Neuron (in vitro differentiated cells): ENCODE data around the gene BZW1.

Source experiments
- H2AFZ ChIP-seq: one replicate; pipeline ENCODE4 v1.6.1; 2013; ENCODE audit warnings: low read depth, mild to moderate bottlenecking, inconsistent platforms, low read length, moderate library complexity
- H3K27me3 ChIP-seq: one replicate; pipeline ENCODE4 v1.6.1; 2013; ENCODE audit warnings: low read length; ENCODE audit not compliant: insufficient read depth
- H3K36me3 ChIP-seq: one replicate; pipeline ENCODE4 v1.6.1; 2013; ENCODE audit warnings: low read length; ENCODE audit not compliant: insufficient read depth
- H3K4me1 ChIP-seq: one replicate; pipeline ENCODE4 v1.6.1; 2013; ENCODE audit warnings: low read length; ENCODE audit not compliant: insufficient read depth
- H3K4me3 ChIP-seq: 2 replicates; pipeline ENCODE4 v1.5.1; 2013; ENCODE audit warnings: mild to moderate bottlenecking, low read length, moderate library complexity
- H3K9me3 ChIP-seq: one replicate; pipeline ENCODE4 v1.6.1; 2013; ENCODE audit warnings: low read length

BZW1 gene

DNA sequence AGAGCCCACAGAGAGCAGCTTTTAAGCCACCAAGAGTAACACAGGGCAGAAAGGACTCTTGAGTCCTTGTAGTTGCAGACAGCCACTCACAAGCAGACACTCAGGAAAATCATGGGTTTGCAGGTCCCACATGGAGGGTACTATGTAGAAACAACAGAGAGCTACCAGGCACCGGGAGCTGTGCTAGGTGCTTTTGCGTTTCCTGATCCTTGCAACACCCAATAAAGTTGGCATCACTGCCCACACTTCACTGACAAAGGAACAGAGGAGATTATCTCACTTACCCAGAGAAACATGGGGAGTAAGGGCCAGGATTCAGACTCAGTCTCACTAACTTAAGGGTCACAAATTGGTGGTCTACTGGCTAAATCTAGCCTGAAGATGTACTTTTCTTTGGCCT lies 32.5 kb upstream of the BZW1 start:
- peaks cover 25% of the 10 kb centered on the region for H3K27me3 ChIP-seq
- H3K36me3 ChIP-seq = no peaks in the 10 kb centered on the region
- no peaks in the 10 kb centered on the region for H3K4me1 ChIP-seq
- H3K4me3 ChIP-seq = no peak overlapping the region
- H3K9me3 ChIP-seq = no peaks in the 10 kb centered on the region
- no peak overlapping the region for H2AFZ ChIP-seq

DNA sequence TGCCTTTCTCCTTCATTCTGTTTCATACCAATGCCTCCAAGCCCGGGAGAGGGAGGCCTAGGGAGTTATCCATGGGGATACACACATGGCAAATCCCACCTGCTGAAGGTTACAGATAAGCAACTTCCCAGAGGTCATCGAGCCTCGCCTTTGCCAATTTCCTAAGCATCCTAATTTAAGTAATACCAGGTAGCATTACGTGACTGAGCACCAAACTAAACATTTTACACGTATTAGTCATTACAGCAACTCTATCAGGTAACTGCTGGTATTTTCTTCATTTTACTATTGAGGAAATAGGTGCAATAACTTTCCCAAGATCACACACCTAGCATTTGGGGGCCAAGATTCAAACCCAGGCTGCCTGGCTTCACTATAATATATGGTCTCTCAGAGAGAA lies 30.1 kb upstream of the BZW1 start:
- Histone ChIP-seq H3K4me1 (no peaks in the 10 kb centered on the region), H3K4me3 (no peak overlapping the region), H3K36me3 (no peaks in the 10 kb centered on the region), H2AFZ (no peak overlapping the region), H3K27me3 (peaks cover 24% of the 10 kb centered on the region), H3K9me3 (no peaks in the 10 kb centered on the region)

DNA sequence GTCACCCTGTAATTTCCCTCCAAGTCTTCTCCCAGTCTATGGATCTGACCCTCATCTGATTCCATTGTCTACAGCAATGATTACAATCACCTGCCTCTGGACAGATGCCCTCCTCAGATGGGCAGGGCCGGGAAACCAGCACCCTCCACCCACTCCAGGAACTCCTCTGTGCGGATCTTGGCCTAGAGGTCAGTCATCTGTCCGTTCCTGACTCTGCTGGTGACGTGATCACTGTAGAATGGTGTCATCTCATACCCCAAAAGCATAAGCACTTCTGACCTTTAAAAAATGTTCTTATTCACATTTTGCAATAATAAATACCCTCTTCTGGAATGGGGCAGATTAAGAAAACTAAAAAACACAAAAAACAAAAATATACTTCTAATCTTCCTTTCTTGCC lies 29.5 kb upstream of the BZW1 start:
- no peaks in the 10 kb centered on the region for H3K9me3 ChIP-seq
- no peak overlapping the region for H2AFZ ChIP-seq
- H3K27me3 ChIP-seq = peaks cover 20% of the 10 kb centered on the region
- no peaks in the 10 kb centered on the region for H3K4me1 ChIP-seq
- no peaks in the 10 kb centered on the region for H3K36me3 ChIP-seq
- H3K4me3 ChIP-seq = no peak overlapping the region

DNA sequence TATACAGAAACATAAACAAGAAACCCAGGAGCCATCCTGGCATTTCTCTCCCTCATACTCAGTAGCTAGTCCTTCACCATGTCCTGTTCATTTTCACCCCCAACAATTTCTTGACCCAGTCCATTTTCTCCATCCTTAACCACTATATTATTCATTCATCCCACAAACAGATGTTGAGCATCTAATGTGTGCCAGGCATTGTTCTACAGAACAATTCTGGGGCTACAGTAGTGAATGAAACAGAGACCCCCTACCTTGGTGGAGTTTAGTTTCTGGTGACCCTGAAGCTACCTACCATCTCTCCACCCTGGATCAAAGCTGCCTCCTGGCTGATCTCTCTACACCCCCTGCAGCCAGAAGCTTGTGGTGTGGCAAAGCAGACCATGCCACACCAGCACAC lies 27.5 kb upstream of the BZW1 start:
- Histone ChIP-seq H2AFZ (no peak overlapping the region), H3K27me3 (peaks cover 11% of the 10 kb centered on the region), H3K4me3 (no peak overlapping the region), H3K4me1 (no peaks in the 10 kb centered on the region), H3K36me3 (no peaks in the 10 kb centered on the region), H3K9me3 (no peaks in the 10 kb centered on the region)

DNA sequence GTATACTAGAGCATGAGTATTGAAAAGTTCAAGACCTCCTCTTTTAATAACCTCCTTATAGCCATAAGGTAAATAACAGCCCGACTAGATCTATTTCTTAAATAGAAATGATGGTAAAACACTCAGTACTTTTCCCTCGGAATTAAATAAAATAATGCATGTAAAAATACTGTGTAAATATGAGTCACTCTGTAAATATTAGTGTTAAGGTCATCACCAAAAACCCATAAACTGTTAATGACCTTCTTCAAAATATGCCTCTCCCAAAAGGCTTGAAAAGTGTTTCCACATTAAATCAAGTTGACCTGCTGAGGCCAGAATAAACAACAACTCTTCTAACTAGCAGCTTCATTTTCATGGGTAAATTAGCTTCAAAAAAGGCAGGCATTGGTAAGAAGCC lies 25.3 kb upstream of the BZW1 start:
- Histone ChIP-seq H2AFZ (no peak overlapping the region), H3K27me3 (peaks cover 5% of the 10 kb centered on the region), H3K9me3 (no peaks in the 10 kb centered on the region), H3K4me1 (peaks cover 5% of the 10 kb centered on the region), H3K36me3 (no peaks in the 10 kb centered on the region), H3K4me3 (no peak overlapping the region)

DNA sequence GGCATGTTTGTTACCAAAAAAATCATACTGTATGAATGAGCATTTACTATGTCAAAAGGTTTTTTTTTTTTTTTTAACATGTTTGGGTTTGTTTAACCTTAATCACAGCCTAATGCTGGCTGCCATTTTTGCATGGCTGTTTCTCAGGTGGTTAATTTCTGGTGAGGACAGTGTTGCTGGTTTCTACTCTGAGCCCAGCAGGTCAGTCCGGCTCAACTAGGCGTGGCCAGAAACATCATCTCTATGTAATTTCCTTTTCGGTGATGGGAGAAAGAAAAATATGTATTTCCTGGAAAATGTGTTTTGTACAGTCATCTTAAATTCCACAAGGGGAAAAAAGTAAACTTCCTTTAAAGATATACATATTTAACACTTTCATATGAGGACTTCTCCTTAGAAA lies 24.9 kb upstream of the BZW1 start:
- Histone ChIP-seq H3K4me3 (no peak overlapping the region), H3K27me3 (peaks cover under 1% of the 10 kb centered on the region), H3K36me3 (no peaks in the 10 kb centered on the region), H3K4me1 (peaks cover 5% of the 10 kb centered on the region), H2AFZ (no peak overlapping the region), H3K9me3 (no peaks in the 10 kb centered on the region)

DNA sequence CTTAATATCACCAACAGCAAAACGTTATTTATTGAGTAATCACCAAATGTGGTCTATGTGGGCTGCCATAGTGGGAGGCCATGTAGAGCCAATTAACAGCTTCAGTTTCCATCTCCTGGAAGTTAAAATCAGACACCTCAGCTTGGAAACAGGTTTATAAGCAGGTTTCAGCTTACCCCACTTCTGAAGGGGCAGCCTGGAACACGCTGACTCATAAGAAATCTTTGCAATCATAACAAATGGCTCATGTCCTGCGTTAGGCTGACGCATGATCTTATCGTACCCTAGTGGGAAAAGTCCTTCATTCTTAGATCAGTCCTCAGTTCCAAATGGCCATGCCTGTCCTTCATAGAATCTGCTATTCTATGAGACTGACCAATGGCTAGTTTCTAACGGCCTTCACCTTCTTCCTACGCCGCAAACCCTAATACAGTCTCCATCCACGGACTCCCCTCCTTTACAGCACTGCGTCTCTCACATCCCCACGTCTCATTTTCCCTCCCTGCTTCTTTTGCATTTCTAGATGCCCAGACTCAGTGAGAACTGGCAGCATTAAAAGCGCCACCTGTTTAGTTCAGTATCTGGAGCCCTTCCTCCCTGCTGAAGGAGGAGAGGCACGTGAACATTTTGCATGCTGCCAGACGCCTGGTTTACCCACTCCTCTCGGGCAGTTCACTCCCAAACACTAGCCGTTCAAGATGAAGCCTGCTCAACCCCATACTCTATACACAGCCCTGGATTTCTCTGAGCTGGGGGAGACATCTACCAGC lies 24.2 kb upstream of the BZW1 start:
- H3K36me3 ChIP-seq = no peaks in the 10 kb centered on the region
- H3K27me3 ChIP-seq = no peaks in the 10 kb centered on the region
- no peak overlapping the region for H2AFZ ChIP-seq
- no peaks in the 10 kb centered on the region for H3K9me3 ChIP-seq
- peaks cover 5% of the 10 kb centered on the region for H3K4me1 ChIP-seq
- no peak overlapping the region for H3K4me3 ChIP-seq

DNA sequence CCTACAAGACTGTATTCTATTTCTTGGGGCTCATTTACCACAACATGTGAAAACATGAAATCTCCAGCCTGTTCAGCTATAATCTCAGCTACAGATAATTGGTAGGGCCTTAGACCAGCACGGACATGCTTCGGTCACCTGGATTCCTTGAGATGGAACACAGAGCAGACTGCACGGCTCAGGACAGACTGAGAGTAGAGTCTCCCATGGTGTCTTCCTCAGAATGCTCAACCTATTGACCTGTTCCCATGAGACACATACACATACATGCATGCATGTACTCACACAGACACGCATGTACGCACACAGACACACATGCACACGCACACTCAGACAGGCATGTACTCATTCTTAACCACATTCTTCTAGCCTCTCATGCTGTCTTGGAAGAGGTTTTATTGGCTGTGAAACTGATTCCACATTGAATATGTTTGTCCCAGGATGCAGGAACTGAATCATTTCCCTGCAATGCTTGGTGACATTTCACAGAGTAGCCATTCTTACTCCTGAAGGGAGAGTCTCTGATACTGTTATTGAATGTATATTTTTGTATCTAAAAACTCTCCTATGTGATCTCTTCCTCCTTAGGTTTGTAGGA lies 23.5 kb upstream of the BZW1 start:
- H3K27me3 ChIP-seq = no peaks in the 10 kb centered on the region
- no peak overlapping the region for H2AFZ ChIP-seq
- no peak overlapping the region for H3K4me3 ChIP-seq
- no peaks in the 10 kb centered on the region for H3K36me3 ChIP-seq
- H3K4me1 ChIP-seq = peaks cover 5% of the 10 kb centered on the region
- no peaks in the 10 kb centered on the region for H3K9me3 ChIP-seq

DNA sequence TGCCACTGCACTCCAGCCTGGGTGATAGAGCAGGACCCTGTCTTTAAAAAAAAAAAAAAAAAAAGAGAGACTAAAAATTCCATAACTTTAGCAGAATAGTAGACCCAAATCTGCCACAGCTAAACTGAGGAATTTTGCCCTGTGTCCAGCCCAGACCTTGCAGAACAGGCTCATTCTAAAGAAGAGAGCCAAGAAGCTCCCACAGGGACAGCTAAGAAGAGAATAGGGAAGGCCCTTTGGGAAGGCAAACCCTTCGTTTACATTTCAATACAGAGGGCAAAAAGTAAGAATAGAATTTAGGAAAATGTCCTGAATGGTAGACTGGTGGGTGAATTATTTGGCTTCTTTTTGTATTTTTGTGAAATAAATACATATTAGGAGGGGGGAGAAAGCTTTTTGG lies 21.5 kb upstream of the BZW1 start:
- Histone ChIP-seq H3K27me3 (no peaks in the 10 kb centered on the region), H3K4me1 (peaks cover 5% of the 10 kb centered on the region), H3K36me3 (no peaks in the 10 kb centered on the region), H3K9me3 (no peaks in the 10 kb centered on the region), H2AFZ (no peak overlapping the region), H3K4me3 (no peak overlapping the region)

DNA sequence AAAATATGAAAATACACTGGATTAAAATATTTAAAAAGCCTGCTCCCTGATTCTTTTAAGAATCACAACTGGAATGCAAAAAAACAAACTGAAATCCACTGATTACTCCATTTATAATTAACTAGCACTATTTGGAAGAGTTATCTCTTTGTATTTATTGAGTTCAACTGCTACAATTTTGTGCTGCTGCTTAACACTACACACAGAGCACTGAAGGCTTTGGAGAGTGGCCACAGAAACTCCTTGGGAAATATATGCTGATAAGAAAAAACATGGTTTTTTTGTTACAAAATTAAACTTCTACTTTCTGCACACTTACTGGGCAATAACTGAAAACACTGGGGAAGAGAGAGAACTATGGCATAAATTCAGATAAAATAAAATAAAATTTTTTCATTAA lies 19.8 kb upstream of the BZW1 start:
- Histone ChIP-seq H2AFZ (no peak overlapping the region), H3K4me1 (peaks cover 5% of the 10 kb centered on the region), H3K4me3 (no peak overlapping the region), H3K27me3 (no peaks in the 10 kb centered on the region), H3K36me3 (no peaks in the 10 kb centered on the region), H3K9me3 (no peaks in the 10 kb centered on the region)

DNA sequence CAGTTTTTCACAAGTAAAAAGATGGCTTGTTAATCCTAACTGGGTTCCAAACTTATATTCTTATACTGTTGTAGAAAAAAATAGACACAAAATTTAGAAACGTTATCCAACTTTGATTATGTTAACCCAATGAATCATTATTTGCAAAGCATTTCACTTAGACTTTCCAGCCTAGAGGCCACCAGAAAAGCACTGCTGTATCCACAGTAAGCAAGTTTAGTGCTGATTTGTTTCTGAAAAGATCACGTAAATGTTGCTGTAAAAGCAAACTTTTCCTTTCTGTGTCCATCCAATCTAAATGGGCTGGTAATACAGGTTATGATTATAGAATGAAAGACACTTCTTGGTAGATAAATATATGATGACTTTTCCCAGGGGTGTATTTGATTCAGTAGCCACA lies 17.6 kb upstream of the BZW1 start:
- Histone ChIP-seq H3K4me3 (no peak overlapping the region), H3K9me3 (no peaks in the 10 kb centered on the region), H3K4me1 (peaks cover 5% of the 10 kb centered on the region), H2AFZ (no peak overlapping the region), H3K36me3 (no peaks in the 10 kb centered on the region), H3K27me3 (peaks cover 2% of the 10 kb centered on the region)

DNA sequence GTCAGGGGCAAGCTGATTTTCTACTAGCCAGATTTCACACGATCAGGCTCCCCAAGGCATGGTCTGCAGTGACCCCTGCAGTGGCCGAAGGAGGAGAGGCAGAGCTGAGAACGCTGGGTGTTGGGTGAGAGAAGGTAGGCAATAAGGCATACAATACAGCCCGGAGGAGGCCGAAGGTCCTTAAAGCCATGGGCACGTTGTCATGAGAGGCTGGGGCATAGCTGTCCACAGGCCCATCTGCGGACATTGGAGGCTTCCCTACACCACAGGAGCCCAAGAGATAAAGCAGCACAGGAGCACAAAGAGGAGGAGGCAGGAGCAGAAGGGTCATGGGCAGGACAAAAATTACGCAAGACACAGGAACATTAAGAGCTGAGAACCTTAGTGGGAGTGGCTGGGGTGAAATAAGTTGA lies 16.7 kb upstream of the BZW1 start:
- H2AFZ ChIP-seq = no peak overlapping the region
- H3K36me3 ChIP-seq = no peaks in the 10 kb centered on the region
- no peak overlapping the region for H3K4me3 ChIP-seq
- H3K27me3 ChIP-seq = peaks cover 2% of the 10 kb centered on the region
- H3K4me1 ChIP-seq = peaks cover 5% of the 10 kb centered on the region
- H3K9me3 ChIP-seq = no peaks in the 10 kb centered on the region

DNA sequence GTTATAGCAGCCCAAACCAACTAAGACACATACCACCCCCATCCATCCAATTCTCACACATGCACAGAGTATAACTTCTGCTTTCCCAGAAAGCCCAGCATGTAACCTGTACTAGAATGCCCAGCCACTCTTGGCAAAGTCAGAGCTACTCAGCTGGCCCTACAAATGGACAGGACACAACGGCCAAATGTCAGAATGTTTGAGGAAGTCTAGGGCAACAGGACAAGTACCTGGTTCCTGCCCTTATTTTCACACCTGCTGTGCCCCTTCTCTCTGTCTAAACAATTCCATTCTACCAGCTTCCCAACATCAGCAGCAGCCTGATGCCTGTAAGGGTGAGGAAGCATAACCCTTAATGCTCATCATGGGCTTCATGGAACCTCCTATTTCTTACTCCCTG lies 15.1 kb upstream of the BZW1 start:
- no peaks in the 10 kb centered on the region for H3K36me3 ChIP-seq
- H3K27me3 ChIP-seq = peaks cover 2% of the 10 kb centered on the region
- H3K9me3 ChIP-seq = no peaks in the 10 kb centered on the region
- no peaks in the 10 kb centered on the region for H3K4me1 ChIP-seq
- H2AFZ ChIP-seq = no peak overlapping the region
- H3K4me3 ChIP-seq = no peak overlapping the region
